Ishikawa (cell line): Measurements from ENCODE around the gene RGS7.

Experiments
- CEBPB ChIP-seq: IDR thresholded peaks from 2 replicates; pipeline ENCODE4 v1.6.1; 2012
- EP300 ChIP-seq: IDR thresholded peaks from 2 replicates; pipeline ENCODE4 v1.6.1; 2012; ENCODE audit warnings: borderline replicate concordance
- TEAD4 ChIP-seq: IDR thresholded peaks from 2 replicates; pipeline ENCODE4 v1.6.1; 2012
- YY1 ChIP-seq: IDR thresholded peaks from 2 replicates; pipeline ENCODE4 v1.6.1; 2012; ENCODE audit warnings: low read depth

DNA sequence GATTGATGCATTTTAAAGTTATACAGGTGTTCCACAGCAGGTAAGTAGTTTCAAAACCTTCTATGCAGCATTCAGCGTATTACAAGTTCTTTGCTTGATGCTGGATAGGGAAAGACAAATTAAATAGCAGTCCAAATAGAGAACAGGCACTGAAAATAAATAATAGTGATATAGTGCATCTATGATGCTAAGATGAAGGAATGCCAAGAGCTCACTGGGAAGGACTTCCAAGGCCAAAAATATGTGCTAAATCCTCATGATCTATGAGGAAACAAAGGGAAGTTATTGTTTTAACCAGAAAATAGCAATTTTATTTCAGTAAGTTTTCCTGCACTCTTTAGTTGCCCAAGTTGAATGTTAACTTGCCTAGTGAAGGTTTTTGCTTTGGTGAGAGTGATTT, 617.3 kb downstream of the RGS7 start:
- TF ChIP-seq EP300 (no peak), CEBPB (no peak), YY1 (no peak), TEAD4 (no peak)
